MM.1S (cell line): ENCODE data around the gene C2orf69.

Experiments
- DNase-seq: peaks from one replicate; pipeline ENCODE4 v3.0.0-alpha.2; 2015
- H2AFZ ChIP-seq: fragments of 300-600 bp; sonication (generic); 2 replicates; pipeline ENCODE4 v1.6.0; 2016; ENCODE audit warnings: antibody characterized with exemption, low read length
- H3F3A ChIP-seq: fragments of 300-600 bp; sonication (generic); 2 replicates; pipeline ENCODE4 v1.6.1; 2016; ENCODE audit warnings: mild to moderate bottlenecking, antibody characterized with exemption, low read length, moderate library complexity, mixed read lengths; ENCODE audit not compliant: insufficient read depth
- H3K27ac ChIP-seq: fragments of 300-600 bp; sonication (generic); 2 replicates; pipeline ENCODE4 v1.5.1; 2016; ENCODE audit warnings: mild to moderate bottlenecking, low read length
- H3K27me3 ChIP-seq: fragments of 300-600 bp; sonication (generic); replicated peaks from 2 replicates; pipeline ENCODE4 v1.6.0; 2016; ENCODE audit warnings: low read length; ENCODE audit not compliant: insufficient read depth
- H3K36me3 ChIP-seq: fragments of 300-600 bp; sonication (generic); replicated peaks from 2 replicates; pipeline ENCODE4 v1.6.1; 2016; ENCODE audit warnings: mild to moderate bottlenecking, low read length, mixed read lengths; ENCODE audit not compliant: insufficient read depth
- H3K4me1 ChIP-seq: fragments of 300-600 bp; sonication (generic); 2 replicates; pipeline ENCODE4 v1.6.1; 2016; ENCODE audit warnings: low read length, mixed read lengths
- H3K4me2 ChIP-seq: fragments of 300-600 bp; sonication (generic); 2 replicates; pipeline ENCODE4 v1.6.0; 2016; ENCODE audit warnings: low read depth, low read length
- H3K4me3 ChIP-seq: fragments of 300-600 bp; sonication (generic); 2 replicates; pipeline ENCODE4 v1.5.1; 2016; ENCODE audit warnings: low read length, mixed read lengths
- H3K79me2 ChIP-seq: fragments of 300-600 bp; sonication (generic); 2 replicates; pipeline ENCODE4 v1.6.1; 2016; ENCODE audit warnings: mixed run types, low read length, mixed read lengths
- H3K9ac ChIP-seq: fragments of 300-600 bp; sonication (generic); 2 replicates; pipeline ENCODE4 v1.6.1; 2016; ENCODE audit warnings: low read length, mixed read lengths
- H3K9me2 ChIP-seq: fragments of 300-600 bp; sonication (generic); replicated peaks from 2 replicates; pipeline ENCODE4 v1.6.1; 2016; ENCODE audit warnings: mild to moderate bottlenecking, low read length, mixed read lengths; ENCODE audit not compliant: insufficient read depth
- H3K9me3 ChIP-seq: fragments of 300-600 bp; sonication (generic); replicated peaks from 2 replicates; pipeline ENCODE4 v1.6.1; 2016; ENCODE audit warnings: mild to moderate bottlenecking, low read length, mixed read lengths; ENCODE audit not compliant: insufficient read depth
- H4K20me1 ChIP-seq: fragments of 300-600 bp; sonication (generic); 2 replicates; pipeline ENCODE4 v1.6.1; 2016; ENCODE audit warnings: mild to moderate bottlenecking, low read length, moderate library complexity, mixed read lengths; ENCODE audit not compliant: insufficient read depth
- CTCF ChIP-seq: fragments of 300-600 bp; sonication (generic); IDR thresholded peaks from 2 replicates; pipeline ENCODE4 v1.5.1; 2016; ENCODE audit warnings: antibody characterized with exemption, low read length, mixed read lengths
- EZH2 ChIP-seq: fragments of 300-600 bp; sonication (generic); optimal IDR thresholded peaks from 2 replicates; pipeline ENCODE3; 2017; ENCODE audit warnings: low read depth, mild to moderate bottlenecking, antibody characterized with exemption, low read length, mixed read lengths
- EZH2phosphoT487 ChIP-seq: fragments of 300-600 bp; sonication (generic); IDR thresholded peaks from 2 replicates; pipeline ENCODE4 v1.6.1; 2018; ENCODE audit warnings: antibody characterized with exemption, low read length

Gene C2orf69

GRCh38 chr2:199975273-199975895 lies 64.3 kb downstream of the C2orf69 start:
- DNase-seq = no peak
- Histone ChIP-seq H2AFZ (no peak overlapping the region), H3K36me3 (no peaks in the 10 kb centered on the region), H3K9ac (no peak overlapping the region), H4K20me1 (no peaks in the 10 kb centered on the region), H3K4me2 (no peak overlapping the region), H3K4me1 (peaks cover 21% of the 10 kb centered on the region), H3K9me3 (no peaks in the 10 kb centered on the region), H3K27ac (no peak overlapping the region), H3F3A (peaks cover 9% of the 10 kb centered on the region; the same call in 1 of the 2 replicates), H3K9me2 (no peaks in the 10 kb centered on the region), H3K27me3 (no peaks in the 10 kb centered on the region), H3K79me2 (no peaks in the 10 kb centered on the region), H3K4me3 (no peak overlapping the region)
- TF ChIP-seq CTCF (no peak), EZH2phosphoT487 (no peak), EZH2 (no peak)
